DOHH2 (cell line): ENCODE data around the gene KLK4.

Experiments
- H3F3A ChIP-seq: fragments of 200-600 bp; sonication (generic), shearing (Covaris generic); 2 replicates; pipeline ENCODE4 v1.6.0; 2016; ENCODE audit warnings: antibody characterized with exemption, mild to moderate bottlenecking; ENCODE audit not compliant: control insufficient read depth, insufficient read depth
- H3K27ac ChIP-seq: fragments of 200-600 bp; sonication (generic); 2 replicates; pipeline ENCODE4 v1.5.1; 2014; ENCODE audit warnings: low read depth, mild to moderate bottlenecking, low read length, moderate library complexity
- H3K27me3 ChIP-seq: fragments of 200-600 bp; sonication (generic); 2 replicates; pipeline ENCODE4 v1.6.1; 2014; ENCODE audit warnings: mild to moderate bottlenecking, low read length, mixed read lengths; ENCODE audit not compliant: control insufficient read depth
- H3K36me3 ChIP-seq: fragments of 200-600 bp; sonication (generic); 2 replicates; pipeline ENCODE4 v1.6.1; 2014; ENCODE audit warnings: mild to moderate bottlenecking, low read length, moderate library complexity, mixed read lengths; ENCODE audit not compliant: control insufficient read depth
- H3K4me1 ChIP-seq: fragments of 200-600 bp; sonication (generic); 2 replicates; pipeline ENCODE4 v1.6.1; 2014; ENCODE audit warnings: mild to moderate bottlenecking, low read length, mixed read lengths; ENCODE audit not compliant: control insufficient read depth
- H3K4me2 ChIP-seq: fragments of 200-600 bp; sonication (generic); 2 replicates; pipeline ENCODE4 v1.6.0; 2014; ENCODE audit warnings: mild to moderate bottlenecking, low read length, moderate library complexity
- H3K4me3 ChIP-seq: fragments of 200-600 bp; sonication (generic); 2 replicates; pipeline ENCODE4 v1.5.1; 2014; ENCODE audit warnings: mild to moderate bottlenecking, low read length, mixed read lengths
- H3K79me2 ChIP-seq: fragments of 200-600 bp; sonication (generic); 2 replicates; pipeline ENCODE4 v1.6.1; 2014; ENCODE audit warnings: mild to moderate bottlenecking, low read length, mixed read lengths; ENCODE audit not compliant: control insufficient read depth
- H3K9me2 ChIP-seq: fragments of 200-600 bp; sonication (generic); replicated peaks from 2 replicates; pipeline ENCODE4 v1.6.1; 2014; ENCODE audit warnings: mild to moderate bottlenecking, low read length, mixed read lengths; ENCODE audit not compliant: control insufficient read depth
- H3K9me3 ChIP-seq: fragments of 200-600 bp; sonication (generic); 2 replicates; pipeline ENCODE4 v1.6.1; 2014; ENCODE audit warnings: antibody characterized with exemption, low read length, mixed read lengths; ENCODE audit not compliant: control insufficient read depth, insufficient read depth
- H4K20me1 ChIP-seq: fragments of 200-600 bp; sonication (generic); 2 replicates; pipeline ENCODE4 v1.6.0; 2014; ENCODE audit warnings: low read depth, mild to moderate bottlenecking, antibody characterized with exemption, low read length, moderate library complexity; ENCODE audit not compliant: control insufficient read depth, insufficient read depth
- EZH2phosphoT487 ChIP-seq: fragments of 200-600 bp; sonication (generic); IDR thresholded peaks from 2 replicates; pipeline ENCODE4 v1.6.1; 2017; ENCODE audit warnings: borderline replicate concordance, mild to moderate bottlenecking, antibody characterized with exemption, low read length, moderate library complexity, mixed read lengths
- TF ChIP-seq, protein P1 (sequence below): fragments of 200-600 bp; sonication (generic); IDR thresholded peaks from one replicate; pipeline ENCODE4 v1.5.1; 2014; ENCODE audit warnings: antibody characterized with exemption, mild to moderate bottlenecking, low read depth, low read length; ENCODE audit not compliant: poor library complexity, severe bottlenecking

The KLK4 gene

DNA sequence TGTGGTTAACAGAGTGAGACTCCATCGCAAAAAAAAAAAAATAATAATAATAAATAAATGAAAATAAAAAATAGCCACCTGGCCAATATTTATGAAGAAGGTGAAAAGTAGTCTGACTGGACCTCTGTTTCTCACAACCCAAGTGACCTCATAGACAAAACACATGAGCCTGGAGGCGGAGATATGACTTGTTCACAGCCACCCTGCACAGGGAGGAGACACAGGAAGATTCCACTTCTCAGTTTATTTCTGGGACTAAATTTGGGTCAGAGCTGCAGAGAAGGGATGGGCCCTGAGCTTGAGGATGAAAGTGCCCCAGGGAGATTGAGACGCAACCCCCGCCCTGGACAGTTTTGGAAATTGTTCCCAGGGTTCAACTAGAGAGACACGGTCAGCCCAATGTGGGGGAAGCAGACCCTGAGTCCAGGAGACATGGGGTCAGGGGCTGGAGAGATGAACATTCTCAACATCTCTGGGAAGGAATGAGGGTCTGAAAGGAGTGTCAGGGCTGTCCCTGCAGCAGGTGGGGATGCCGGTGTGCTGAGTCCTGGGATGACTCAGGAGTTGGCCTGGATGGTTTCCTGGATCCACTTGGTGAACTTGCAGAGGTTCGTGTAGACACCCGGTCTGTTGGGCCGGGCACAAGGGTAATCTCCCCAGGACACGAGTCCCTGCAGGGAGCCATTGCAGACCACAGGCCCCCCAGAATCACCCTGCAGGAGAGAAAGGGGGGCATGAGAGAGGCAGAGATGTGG, 32.1 kb upstream of the KLK4 start:
- Histone ChIP-seq H3K36me3 (no peaks in the 10 kb centered on the region), H3K9me2 (no peaks in the 10 kb centered on the region), H3K4me2 (no peak overlapping the region), H3K79me2 (no peaks in the 10 kb centered on the region), H3K4me3 (no peak overlapping the region), H4K20me1 (no peaks in the 10 kb centered on the region), H3K9me3 (no peaks in the 10 kb centered on the region), H3K27me3 (no peaks in the 10 kb centered on the region), H3F3A (no peaks in the 10 kb centered on the region), H3K27ac (no peak overlapping the region), H3K4me1 (no peaks in the 10 kb centered on the region)
- TF ChIP-seq, protein P1, sequence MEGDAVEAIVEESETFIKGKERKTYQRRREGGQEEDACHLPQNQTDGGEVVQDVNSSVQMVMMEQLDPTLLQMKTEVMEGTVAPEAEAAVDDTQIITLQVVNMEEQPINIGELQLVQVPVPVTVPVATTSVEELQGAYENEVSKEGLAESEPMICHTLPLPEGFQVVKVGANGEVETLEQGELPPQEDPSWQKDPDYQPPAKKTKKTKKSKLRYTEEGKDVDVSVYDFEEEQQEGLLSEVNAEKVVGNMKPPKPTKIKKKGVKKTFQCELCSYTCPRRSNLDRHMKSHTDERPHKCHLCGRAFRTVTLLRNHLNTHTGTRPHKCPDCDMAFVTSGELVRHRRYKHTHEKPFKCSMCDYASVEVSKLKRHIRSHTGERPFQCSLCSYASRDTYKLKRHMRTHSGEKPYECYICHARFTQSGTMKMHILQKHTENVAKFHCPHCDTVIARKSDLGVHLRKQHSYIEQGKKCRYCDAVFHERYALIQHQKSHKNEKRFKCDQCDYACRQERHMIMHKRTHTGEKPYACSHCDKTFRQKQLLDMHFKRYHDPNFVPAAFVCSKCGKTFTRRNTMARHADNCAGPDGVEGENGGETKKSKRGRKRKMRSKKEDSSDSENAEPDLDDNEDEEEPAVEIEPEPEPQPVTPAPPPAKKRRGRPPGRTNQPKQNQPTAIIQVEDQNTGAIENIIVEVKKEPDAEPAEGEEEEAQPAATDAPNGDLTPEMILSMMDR = no peak
- TF ChIP-seq EZH2phosphoT487 = no peak

DNA sequence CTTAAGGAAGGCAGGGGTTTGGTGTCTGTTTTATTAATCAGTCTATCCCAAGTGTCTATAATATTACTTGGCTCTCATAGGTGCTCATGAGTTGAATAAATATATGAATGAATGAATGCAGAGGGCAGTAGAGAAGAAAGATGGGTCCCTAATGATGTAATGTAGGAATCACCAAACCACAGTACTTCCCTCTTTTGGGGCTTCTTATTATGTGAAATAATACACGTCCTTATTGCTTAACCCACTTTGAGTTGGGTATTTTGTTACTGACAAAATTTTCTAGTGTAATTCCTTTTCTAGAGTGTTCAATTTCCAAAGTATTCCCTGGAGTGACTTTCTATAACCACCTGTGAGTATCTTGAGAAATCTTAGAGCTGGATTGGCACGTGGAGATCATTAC, 28.4 kb upstream of the KLK4 start:
- H3F3A ChIP-seq = no peaks in the 10 kb centered on the region

DNA sequence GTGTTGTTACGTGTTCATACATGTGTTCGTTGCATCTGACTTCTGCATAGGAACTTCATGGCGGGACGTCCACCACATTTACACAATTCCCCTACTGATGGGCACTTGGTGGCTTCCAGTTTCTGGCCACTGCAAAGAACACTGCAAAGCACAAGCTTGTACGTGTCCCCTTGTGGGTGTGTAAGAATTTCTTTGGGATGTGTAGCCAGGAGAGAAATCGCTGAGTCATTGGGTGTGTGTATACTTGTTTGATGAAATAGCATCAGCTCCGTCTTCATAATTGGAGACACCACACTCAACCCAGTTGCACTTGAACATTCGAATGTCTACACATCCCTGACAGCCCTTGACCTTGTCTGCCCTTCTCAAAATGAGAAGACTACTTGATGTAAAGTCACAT, 22.4 kb upstream of the KLK4 start:
- no peaks in the 10 kb centered on the region for H3K9me3 ChIP-seq
- H3K79me2 ChIP-seq = no peaks in the 10 kb centered on the region
- no peaks in the 10 kb centered on the region for H3K4me1 ChIP-seq
- TF ChIP-seq, protein P1 = no peak
- TF ChIP-seq EZH2phosphoT487 = no peak
- H3K36me3 ChIP-seq = no peaks in the 10 kb centered on the region
- H3F3A ChIP-seq = no peaks in the 10 kb centered on the region
- 0 out of 2 replicates have a peak, but pooled peaks cover 4% of the 10 kb centered on the region for H4K20me1 ChIP-seq
- no peak overlapping the region for H3K27ac ChIP-seq
- H3K27me3 ChIP-seq = 0 out of 2 replicates have a peak, but pooled peaks cover 4% of the 10 kb centered on the region
- H3K4me3 ChIP-seq = no peak overlapping the region
- no peak overlapping the region for H3K4me2 ChIP-seq
- H3K9me2 ChIP-seq = no peaks in the 10 kb centered on the region

More for the DNA sequence above, 28.4 kb upstream of the KLK4 start:
- no peak overlapping the region for H3K4me3 ChIP-seq
- H3K27me3 ChIP-seq = no peaks in the 10 kb centered on the region
- H3K36me3 ChIP-seq = no peaks in the 10 kb centered on the region
- H3K4me1 ChIP-seq = no peaks in the 10 kb centered on the region
- H3K9me3 ChIP-seq = no peaks in the 10 kb centered on the region
- no peak overlapping the region for H3K27ac ChIP-seq
- no peaks in the 10 kb centered on the region for H4K20me1 ChIP-seq
- TF ChIP-seq, protein P1 = no peak
- no peak for TF ChIP-seq EZH2phosphoT487
- H3K9me2 ChIP-seq = no peaks in the 10 kb centered on the region
- no peaks in the 10 kb centered on the region for H3K79me2 ChIP-seq
- no peak overlapping the region for H3K4me2 ChIP-seq
